GM12892 (cell line): ENCODE results near the gene FHIP1A.

Experiments
- POLR2A ChIP-seq: IDR thresholded peaks from 2 replicates; pipeline ENCODE4 v1.6.1; 2011; ENCODE audit warnings: low read depth, low read length, control low read depth
- POLR2AphosphoS5 ChIP-seq: IDR thresholded peaks from 2 replicates; pipeline ENCODE4 v1.6.1; 2011; ENCODE audit warnings: low read depth, low read length, control low read depth
- TAF1 ChIP-seq: IDR thresholded peaks from 2 replicates; pipeline ENCODE4 v1.6.1; 2011; ENCODE audit warnings: low read depth, mild to moderate bottlenecking, control low read depth, low read length, borderline replicate concordance

GRCh38 chr4:151430740-151431457 is 21.9 kb downstream of the FHIP1A start:
- TF ChIP-seq POLR2AphosphoS5 (no peak), TAF1 (no peak), POLR2A (no peak)
